Natural killer cell (primary cell): ENCODE measurements around the gene NDRG4. TPM values are rescaled to one million over a fixed set of nuclear protein-coding genes. Genes with fewer than 3 reads are reported as not detected.

Source experiments
- ATAC-seq, 3 donors: fragments of 150-1000 bp in 2 of 3; fragments of 200-7000 bp in 1 of 3; cut with Tn5 transposase; 1 replicate in 1 of 3; 2 replicates in 2 of 3; pipeline ENCODE4 v1.10.0; 2021; ENCODE audit warnings: mild to moderate bottlenecking in 2 of 3, moderate library complexity in 2 of 3
- DNase-seq, 2 donors: peaks; one replicate each; pipeline versions ENCODE4 v3.0.0 to v3.0.0-alpha.2; 2013 to 2021; ENCODE audit warnings: mixed read lengths in 1 of 2
- H3K27ac ChIP-seq: one replicate; pipeline ENCODE4 v1.5.1; 2013; ENCODE audit warnings: mild to moderate bottlenecking, low read length
- H3K27me3 ChIP-seq: one replicate; pipeline ENCODE4 v1.6.1; 2013; ENCODE audit warnings: low read length; ENCODE audit not compliant: control insufficient read depth, insufficient read depth
- H3K36me3 ChIP-seq: one replicate; pipeline ENCODE4 v1.6.1; 2013; ENCODE audit warnings: low read length; ENCODE audit not compliant: control insufficient read depth, insufficient read depth
- H3K4me1 ChIP-seq: one replicate; pipeline ENCODE4 v1.6.1; 2013; ENCODE audit warnings: low read length; ENCODE audit not compliant: control insufficient read depth, insufficient read depth
- H3K4me3 ChIP-seq: one replicate; pipeline ENCODE4 v1.5.1; 2013; ENCODE audit warnings: low read length
- H3K9me3 ChIP-seq: one replicate; pipeline ENCODE4 v1.6.1; 2013; ENCODE audit warnings: low read length; ENCODE audit not compliant: control insufficient read depth, insufficient read depth
- H3K27ac Mint-ChIP-seq, 2 donors: one replicate each; pipeline ENCODE4 v1.8.0; 2022; ENCODE audit warnings: mild to moderate bottlenecking in 2 of 2, mixed read lengths in 2 of 2, moderate library complexity in 1 of 2
- H3K27me3 Mint-ChIP-seq, 2 donors: one replicate each; pipeline ENCODE4 v1.8.0; 2022; ENCODE audit warnings: low read depth in 2 of 2, mixed read lengths in 2 of 2
- H3K36me3 Mint-ChIP-seq: one replicate; pipeline ENCODE4 v1.8.0; 2022; ENCODE audit warnings: mixed read lengths
- H3K4me1 Mint-ChIP-seq, 2 donors: one replicate each; pipeline ENCODE4 v1.8.0; 2022; ENCODE audit warnings: mixed read lengths in 2 of 2
- H3K4me3 Mint-ChIP-seq: one replicate; pipeline ENCODE4 v1.8.0; 2022; ENCODE audit warnings: mild to moderate bottlenecking, moderate library complexity, mixed read lengths
- H3K9me3 Mint-ChIP-seq, 2 donors: one replicate each; pipeline ENCODE4 v1.8.0; 2022; ENCODE audit warnings: mixed read lengths in 2 of 2
- CTCF ChIP-seq: fragments of 200-600 bp; IDR thresholded peaks from one replicate; pipeline ENCODE4 v1.8.0; 2022; ENCODE audit warnings: antibody characterized with exemption
- WGBS: methylation state at CpG from one replicate; pipeline ENCODE4 v1.1.7; 2013; ENCODE audit warnings: missing lambda C conversion rate; ENCODE audit not compliant: insufficient coverage; 5-methylcytosine and 5-hydroxymethylcytosine counted together
- intact Hi-C: fragments of 100-400 bp; cut with micrococcal nuclease; formaldehyde crosslinking; loops from one replicate; pipeline ENCODE4 v1.14.2; 2022
- total RNA-seq, 4 donors: library from RNA; stranded (reverse); fragments of 120-200 nt in 1 of 4; gene quantifications; one replicate each; pipeline versions ENCODE4 v1.2.3 to v1.2.4, GENCODE V29; 2013 to 2022

Gene NDRG4
- total RNA-seq, 3 donors from 2014 or later (not counting 1 experiment from before 2014, with no cell fraction given) = not detected

GRCh38 chr16:58462997-58463941 lies 36.7 kb upstream of the NDRG4 start:
- Mint-ChIP-seq H3K4me3 (peak overlapping the region; percentile 69), H3K36me3 (no peaks in the 10 kb centered on the region), H3K27me3 (peaks cover 35 to 42% of the 10 kb centered on the region in 2 donors), H3K4me1 (peaks cover 9 to 10% of the 10 kb centered on the region in 2 donors), H3K9me3 (no peaks in the 10 kb centered on the region), H3K27ac (no peak overlapping the region)
- Histone ChIP-seq H3K4me1 (peaks cover 18% of the 10 kb centered on the region), H3K4me3 (no peak overlapping the region), H3K36me3 (no peaks in the 10 kb centered on the region), H3K27ac (no peak overlapping the region), H3K9me3 (no peaks in the 10 kb centered on the region), H3K27me3 (peaks cover 24% of the 10 kb centered on the region)
- ATAC-seq (peak; percentile 27 to 68 (median 59)), DNase-seq (peak in 1 of 2 donors; percentile 21)
- 2% methylated on average over 113 of the region's 113 CpGs for whole genome bisulfite sequencing
- intact Hi-C loops = no loop called here
- no peak for TF ChIP-seq CTCF

- H3K36me3 Mint-ChIP-seq = no peaks in the 10 kb centered on the region
- TF ChIP-seq CTCF = no peak
- Histone ChIP-seq H3K9me3 (no peaks in the 10 kb centered on the region), H3K27me3 (peaks cover 24% of the 10 kb centered on the region), H3K4me1 (peaks cover 18% of the 10 kb centered on the region), H3K36me3 (no peaks in the 10 kb centered on the region), H3K4me3 (peak overlapping the region; percentile 9), H3K27ac (no peak overlapping the region)
- DNase-seq = peak in 1 of 2 donors; percentile 20
- ATAC-seq = peak in 2 of 3 donors; percentile 40 to 45
- peak overlapping the region; percentile 72 for H3K4me3 Mint-ChIP-seq
- intact Hi-C loops = no loop called here
- peaks cover 33 to 46% of the 10 kb centered on the region in 2 donors for H3K27me3 Mint-ChIP-seq
- no peak overlapping the region for H3K27ac Mint-ChIP-seq
- WGBS = 3% methylated on average over 86 of the region's 86 CpGs
- H3K4me1 Mint-ChIP-seq = peaks cover 9 to 10% of the 10 kb centered on the region in 2 donors
- no peaks in the 10 kb centered on the region for H3K9me3 Mint-ChIP-seq
Observed at GRCh38 chr16:58464047-58464915, 35.7 kb upstream of the NDRG4 start.

DNA sequence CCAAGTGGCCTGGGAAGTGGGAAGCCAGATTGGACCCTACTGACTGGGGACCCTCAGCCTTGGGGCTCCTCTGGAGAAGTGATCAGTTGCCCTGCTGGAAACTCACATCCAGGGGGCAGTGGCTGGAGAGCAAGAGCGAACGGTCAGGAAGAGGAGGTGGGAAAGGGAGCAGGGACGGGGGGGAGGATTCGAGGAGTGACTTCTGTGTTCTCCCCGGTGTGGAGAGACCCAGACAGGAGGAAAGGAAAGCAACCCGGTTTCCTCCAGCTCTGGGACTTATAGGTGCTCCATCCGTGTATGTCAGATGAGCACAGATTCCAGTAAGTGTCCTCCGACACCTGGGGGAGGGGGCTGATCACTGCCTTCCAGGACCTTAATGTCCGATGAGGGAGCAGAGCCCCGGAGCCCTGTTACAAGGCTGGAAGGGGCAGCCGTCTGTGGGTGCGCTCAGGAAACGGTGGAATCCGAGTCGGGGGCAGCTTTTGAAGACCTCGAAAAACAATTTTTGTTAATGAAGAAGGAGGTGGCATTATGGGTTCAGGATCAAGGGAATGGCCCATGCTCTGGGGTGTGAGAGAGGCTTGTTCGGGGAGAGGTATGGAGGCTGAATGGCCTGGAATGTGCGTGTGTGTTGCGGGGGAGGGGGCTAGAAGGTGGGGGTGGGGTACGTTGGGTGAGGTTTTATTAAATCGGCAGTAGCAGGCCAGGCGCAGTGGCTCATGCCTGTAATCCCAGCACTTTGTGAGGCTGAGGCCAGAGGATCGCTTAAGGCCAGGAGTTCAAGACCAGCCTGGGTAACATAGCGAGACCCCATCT lies 34.8 kb upstream of the NDRG4 start:
- Histone ChIP-seq H3K36me3 (no peaks in the 10 kb centered on the region), H3K27me3 (peaks cover 24% of the 10 kb centered on the region), H3K27ac (no peak overlapping the region), H3K9me3 (no peaks in the 10 kb centered on the region), H3K4me3 (no peak overlapping the region), H3K4me1 (peaks cover 18% of the 10 kb centered on the region)
- no peaks in the 10 kb centered on the region for H3K36me3 Mint-ChIP-seq
- DNase-seq = no peak
- 22% methylated on average over 24 of the region's 24 CpGs for WGBS
- no peak overlapping the region for H3K27ac Mint-ChIP-seq
- peaks cover 33 to 46% of the 10 kb centered on the region in 2 donors for H3K27me3 Mint-ChIP-seq
- no peak for ATAC-seq
- H3K4me1 Mint-ChIP-seq = peaks cover 16 to 19% of the 10 kb centered on the region in 2 donors
- H3K4me3 Mint-ChIP-seq = peak overlapping the region; percentile 72
- no peaks in the 10 kb centered on the region for H3K9me3 Mint-ChIP-seq
- no peak for TF ChIP-seq CTCF
- intact Hi-C loops = no loop called here
